DMS 273 treated with DMSO at 0.1 percent for 48 hours (cell line): ENCODE data around the gene CRIM1.

Experiments
- DNase-seq: peaks from one replicate; lab custom pipeline; 2025; lab: John Stamatoyannopoulos, UW

The CRIM1 gene

DNA sequence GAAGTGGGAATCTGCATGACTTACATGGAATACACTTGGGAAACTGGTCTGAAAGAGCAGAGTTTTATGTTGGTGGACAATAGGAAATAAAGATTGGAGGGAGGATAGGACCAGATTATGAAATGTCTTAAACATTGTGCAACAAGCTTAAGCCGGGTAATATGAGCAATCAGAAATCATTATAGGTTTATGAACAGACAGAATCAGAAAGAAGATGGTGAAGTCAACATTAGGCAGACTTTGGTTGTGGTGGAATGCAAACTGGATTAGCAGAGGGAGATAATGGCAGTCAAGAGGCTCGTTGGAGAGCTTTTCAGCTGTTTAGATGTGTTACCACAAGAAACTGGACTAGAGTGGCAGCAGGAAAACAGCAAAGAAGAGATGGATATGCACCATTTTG is 43.5 kb downstream of the CRIM1 start:
- no peak for DNase-seq

DNA sequence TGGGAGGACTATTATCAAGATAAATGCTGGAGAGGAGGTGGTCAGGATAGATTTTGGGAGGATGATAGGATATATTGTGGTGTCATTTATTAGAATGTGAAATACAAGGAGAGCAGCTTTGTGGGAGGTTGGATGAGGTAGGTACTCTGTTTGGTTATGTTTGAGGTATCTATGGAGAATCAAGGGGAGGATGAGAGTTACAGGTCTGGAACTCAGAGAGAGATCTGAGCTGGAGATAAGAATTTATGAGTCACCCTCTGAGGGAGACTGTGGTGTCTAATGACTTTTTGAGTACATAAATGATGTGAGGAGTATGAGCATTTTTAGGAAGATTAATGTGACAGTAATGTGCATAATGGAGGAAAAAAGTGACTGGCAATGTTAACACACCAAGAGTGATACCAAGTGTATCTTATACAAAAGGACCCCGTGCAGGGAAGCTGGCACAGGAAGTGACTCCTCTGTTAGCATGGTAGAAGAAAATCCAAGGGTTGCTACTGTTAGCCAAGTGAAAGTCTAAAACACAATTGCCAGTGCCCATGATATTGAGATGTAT is 48.2 kb downstream of the CRIM1 start:
- DNase-seq = no peak

DNA sequence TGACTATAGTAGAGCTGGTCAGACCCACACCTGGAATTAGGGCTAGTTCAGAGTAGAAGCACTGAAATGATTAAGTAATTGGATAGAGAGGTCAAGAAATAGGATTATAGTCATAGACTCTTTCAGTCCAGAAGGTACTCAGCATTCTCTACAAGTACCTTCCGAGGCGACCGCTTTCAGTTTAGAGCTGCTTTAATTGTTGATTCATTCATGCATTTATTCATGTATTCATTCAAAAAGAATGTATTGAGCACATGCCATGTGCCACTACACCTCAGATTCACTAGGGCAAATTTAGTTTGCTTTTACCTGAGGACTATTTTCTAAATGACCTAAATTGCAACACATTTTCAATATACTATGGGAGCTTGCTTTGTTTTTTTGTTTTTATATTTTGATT is 48.7 kb downstream of the CRIM1 start:
- no peak for DNase-seq

DNA sequence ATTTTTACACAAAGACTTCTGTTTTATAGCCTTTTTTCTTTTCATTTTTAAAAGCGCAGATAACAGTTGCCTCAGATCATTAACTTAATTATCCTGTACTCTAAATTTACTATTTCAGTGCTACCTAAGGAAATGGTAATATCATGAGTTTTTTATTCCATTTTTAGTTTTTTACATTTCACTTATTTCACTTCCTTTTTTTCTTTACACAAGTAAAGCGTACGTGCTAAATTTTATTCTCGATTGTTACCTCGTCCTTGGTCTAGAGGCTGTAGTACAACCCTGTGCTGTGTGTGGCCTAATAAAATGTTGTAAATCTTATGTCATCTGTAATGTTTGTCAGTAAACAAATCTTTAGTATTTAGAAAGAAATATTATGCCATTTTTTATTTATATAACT is 49.2 kb downstream of the CRIM1 start:
- no peak for DNase-seq

DNA sequence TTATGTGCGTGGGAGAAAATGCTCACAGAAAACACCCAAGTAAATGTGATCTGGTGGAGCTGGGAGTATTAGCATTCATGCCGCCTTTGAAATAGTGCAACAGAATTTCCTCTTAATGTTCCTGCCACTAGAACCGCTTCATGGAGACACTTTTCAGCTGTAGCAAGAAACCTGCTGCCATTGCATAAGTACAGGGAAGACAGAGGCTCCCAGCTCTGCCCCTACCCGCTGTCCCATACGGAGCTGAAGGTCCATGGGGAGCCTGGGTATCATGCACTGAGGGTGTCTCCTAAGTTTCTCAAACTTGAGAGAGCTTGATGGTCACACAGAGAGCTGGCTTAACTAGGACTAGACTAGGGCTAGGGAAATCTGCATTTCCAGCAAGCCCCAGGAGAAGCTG is 49.6 kb downstream of the CRIM1 start:
- DNase-seq = no peak

DNA sequence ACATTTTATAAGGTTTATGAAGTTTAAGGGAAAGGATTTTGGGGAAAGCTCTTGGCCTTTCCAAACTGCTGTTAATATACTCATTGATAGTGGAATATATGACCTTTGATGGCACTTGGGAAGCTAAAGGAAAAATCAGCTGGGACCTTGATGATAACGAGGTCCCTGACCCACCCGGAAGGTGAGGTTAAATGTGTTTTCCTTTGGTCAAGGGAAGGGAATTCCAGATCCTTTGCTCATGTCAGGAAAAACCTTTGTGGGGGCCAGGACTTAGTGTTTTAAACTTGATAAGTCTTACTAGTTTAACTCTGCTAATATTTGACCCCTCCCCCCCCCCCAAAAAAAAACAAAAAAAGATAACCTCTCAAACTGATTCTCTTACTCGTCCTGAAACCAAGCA is 50.7 kb downstream of the CRIM1 start:
- DNase-seq = no peak

DNA sequence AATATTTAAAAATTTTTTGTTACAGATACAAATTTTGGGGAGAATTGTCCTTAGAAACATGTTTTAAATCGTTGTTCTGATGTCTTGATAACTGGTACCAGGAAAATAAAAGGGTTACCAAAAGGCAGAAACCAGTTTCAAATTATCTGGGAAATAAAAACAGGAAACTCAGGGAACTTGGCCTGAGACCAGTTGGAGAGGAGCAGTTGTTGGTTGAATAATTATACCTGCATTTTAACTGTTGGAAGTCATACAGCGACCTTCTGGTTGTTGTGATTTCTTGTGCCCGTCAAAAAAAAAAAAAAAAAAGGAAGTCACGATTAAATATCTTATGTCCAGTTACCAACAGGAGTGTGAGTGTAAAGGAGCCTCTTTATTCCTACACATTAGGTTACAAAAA is 51.8 kb downstream of the CRIM1 start:
- no peak for DNase-seq

DNA sequence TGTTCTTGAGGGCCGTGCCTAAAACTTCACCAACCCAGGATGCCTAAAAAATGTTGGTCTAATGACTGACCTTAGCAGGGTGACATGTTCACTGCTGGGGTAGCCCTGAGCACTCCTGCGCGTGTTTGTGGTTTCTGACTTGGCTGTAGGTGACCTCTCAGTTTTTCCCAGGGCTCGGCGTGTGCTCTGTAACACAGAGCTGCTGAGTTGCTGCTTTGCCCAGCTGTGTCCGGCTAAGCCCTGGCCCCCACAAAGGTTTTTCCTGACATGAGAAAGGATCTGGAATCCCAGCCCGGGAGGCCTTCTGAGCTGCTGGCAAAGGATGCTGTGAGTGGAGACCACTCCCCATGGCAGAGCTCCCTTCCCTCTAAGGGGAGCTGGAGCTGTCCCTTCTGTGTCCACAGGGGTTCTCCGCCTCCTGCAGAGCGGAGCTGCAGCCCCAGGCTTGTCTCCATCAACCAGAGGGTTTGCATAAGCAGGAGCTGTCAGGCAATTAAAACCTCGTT is 52.7 kb downstream of the CRIM1 start:
- no peak for DNase-seq

DNA sequence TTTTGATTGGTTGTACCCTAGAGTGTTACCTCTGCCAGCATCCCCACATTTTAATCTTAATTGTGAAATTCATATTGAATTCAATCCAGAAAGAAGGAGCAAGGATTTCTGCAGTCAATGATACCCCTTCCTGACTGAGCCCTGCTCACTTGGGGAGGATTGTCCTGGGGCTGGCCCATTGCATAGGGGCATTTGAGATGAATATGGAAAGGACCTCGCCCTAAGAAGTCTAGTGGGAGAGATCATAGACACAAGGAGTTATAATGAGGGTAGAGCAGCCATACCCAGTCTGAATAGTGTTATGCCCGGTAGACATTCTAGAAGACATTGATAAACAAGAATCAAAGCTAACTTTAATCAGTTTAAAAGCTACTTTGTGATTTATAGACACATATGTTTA is 53.8 kb downstream of the CRIM1 start:
- DNase-seq = no peak

DNA sequence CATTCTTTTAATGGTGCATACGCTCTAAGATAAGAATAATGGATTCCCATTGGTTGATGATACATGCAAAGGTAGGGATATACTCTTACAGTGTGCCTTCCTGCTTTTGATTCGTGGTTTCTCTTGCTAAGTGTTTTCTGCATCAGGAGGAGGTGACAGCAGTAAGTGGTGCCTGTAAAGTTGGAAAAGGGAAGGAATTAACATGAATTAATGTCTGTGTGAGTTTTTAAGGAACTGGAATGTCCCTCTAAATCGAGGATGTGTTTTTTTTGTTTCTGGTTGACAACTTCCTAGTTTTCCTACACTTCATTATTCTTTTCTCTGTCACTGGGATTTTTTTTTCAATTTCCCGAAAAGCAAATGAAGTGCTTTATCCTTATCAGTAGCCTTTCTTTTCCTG is 54.4 kb downstream of the CRIM1 start:
- no peak for DNase-seq

DNA sequence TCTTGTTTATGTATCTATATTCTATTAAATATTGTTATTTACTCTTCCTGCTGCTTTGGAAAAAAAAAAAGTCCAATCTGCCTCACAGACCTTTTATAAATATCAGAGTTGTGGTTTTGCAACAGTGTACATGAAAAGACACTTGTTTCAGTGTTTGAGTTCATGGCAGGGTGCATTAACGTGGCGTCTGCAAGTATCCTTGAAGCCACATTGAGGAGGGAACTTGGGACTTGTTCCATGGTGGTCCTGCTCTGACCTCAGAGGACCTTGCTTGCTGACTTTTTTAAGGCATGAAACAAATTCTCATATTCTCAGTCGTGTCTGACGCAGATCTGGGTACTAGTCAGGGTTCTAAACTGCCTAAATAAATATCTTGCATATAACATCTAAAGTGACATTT is 55.1 kb downstream of the CRIM1 start:
- no peak for DNase-seq

DNA sequence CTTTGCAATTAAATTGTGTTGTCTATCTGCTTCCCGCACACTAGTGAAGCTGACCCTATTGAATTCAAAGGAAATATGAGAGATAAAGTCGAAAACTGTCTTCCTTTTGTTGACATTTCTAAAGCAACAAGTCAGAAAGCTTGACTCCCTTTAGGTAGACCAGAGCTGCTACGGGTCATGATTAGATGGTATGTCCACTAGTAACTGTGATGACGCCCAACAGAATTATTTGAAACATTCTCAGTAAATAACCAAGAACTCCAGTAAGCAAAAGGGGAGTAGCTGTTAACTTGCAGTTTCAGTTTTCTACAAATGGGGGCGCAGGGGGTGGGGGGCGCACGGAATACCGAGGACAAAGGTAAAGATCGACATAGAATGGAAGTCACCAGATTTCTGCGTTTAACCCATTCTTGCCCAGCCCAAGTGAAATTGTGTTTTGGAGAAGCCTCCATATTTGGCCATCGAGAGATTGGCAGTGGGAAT is 56.4 kb downstream of the CRIM1 start:
- no peak for DNase-seq

DNA sequence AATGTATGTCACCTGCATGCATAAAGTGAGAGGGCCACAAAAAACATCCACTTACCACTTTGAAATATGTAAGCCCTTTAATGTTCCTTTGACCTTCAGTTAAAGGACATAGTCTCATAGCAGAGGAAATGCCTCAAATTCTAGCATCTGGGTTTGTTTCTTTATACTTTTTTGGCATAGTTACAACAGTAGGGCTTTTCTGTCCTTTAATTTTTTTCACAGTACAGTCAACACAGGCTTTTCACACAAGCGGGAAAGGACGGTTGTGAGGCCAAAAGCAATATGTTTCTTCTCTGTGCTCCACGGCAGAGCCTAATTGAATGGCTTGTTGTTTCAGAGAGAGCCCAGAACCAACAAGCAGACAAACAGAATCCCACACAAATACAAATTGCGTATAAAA is 57.6 kb downstream of the CRIM1 start:
- no peak for DNase-seq

DNA sequence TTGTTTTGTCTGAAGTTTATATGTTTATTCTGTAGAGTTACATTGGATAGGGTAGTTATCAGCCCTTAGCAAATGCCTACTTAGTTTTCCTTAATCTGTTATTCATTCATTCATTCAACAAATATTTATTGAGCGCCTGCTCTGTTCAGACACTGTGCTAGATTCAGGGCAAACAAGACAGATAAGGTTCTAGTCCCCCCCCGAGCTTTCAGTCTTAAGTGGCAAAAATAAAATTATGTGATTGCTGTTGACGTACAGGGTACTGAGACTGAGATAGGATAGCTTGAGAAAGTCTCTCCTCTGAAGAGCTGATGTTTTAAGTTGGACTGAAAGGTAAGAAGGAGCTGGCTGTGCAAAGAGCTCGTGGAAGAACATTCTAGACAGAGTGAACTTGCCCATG is 58.7 kb downstream of the CRIM1 start:
- DNase-seq = no peak

DNA sequence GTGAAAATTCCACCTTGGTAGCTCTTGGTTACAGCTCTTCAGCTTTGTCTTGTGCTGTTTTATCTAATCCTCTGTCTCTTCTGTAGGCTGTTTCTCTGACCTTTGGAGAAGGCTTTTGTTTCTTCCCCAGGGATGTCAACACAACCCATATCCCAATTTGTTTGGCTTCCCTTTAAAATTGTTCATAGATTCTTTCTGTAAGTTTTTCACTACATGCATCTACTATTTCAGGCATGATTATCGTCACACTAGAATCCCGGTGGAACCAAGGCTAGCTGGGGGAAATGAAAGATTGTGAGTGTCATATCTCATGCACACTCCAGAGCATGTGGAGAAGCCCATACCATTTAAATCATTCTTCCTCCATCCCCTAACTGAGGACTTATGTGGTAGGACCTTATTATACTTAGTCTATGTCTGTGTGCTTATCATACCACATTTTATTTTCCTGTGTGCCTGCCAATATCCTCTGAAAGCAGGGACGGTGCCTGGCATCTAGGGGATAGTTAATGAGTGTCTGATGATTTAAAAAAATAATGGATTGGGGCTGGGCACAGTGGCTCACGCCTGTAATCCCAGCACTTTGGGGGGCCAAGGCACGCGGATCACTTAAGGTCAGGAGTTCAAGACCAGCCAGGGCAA is 59.9 kb downstream of the CRIM1 start:
- no peak for DNase-seq

DNA sequence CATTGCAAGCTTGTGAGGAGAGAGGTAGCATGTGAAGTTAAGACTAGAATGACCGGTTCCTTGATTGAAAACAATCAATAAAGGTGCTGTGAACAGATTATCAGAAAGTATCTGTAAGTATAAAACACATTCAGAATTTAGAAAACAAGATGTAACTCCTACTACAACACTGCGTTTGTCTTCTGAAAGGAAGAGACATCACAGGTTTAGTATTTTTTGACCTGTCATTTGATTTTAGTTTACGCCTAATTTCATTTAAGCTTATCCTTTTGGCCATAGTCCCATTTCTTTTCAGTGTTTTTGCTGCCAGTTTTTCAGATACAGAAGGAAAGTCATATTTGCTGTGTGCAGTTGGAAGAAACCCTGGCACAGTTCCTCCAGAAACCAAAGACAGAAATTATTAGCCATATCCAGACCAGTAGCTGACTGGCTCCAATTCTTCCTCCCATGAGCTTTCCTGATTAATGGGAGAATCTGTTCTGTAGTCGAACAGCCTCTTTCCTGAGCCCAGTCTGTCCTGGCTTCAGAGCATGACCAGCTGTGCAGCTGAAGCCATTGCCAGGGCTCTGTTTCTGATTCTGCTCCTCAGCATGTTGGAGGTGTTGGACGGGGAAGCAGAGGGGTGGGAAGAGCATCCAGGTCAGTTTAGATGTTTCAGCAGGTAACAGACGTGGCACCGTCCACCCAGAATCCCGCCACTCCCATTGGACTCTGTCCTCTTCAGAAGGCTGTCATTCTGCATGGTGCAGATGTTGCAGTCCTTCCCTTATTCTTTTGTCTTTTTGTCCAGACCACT is 61.0 kb downstream of the CRIM1 start:
- DNase-seq = no peak

DNA sequence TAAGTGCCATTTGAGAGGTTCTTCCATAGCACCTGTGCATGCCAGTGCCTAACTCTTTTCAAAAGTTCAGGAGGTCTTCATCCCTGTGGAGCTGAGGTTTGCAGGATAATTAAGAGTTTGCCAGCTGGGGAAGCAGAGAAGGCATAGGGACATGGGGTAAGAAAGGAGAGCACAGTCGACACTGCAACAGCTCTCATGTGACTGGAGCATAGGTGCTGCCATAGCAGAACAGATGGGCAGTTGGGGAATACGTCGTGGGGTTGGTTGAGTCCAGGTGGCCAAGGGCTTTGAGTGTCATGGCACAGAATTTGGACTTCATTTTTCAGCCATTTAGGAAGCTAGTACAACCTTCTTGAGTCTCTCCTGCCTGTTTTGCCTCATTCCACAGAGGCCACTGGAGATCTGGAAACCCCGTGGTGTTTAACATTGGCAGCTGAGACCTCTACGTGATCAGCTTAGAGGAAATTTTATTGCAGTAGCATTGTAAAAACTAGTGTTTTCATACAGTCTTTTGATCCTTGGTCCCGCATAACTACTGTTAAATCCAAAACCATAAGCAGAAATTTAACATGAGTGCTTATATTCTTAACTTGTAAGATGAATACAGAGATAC is 65.1 kb downstream of the CRIM1 start:
- no peak for DNase-seq

DNA sequence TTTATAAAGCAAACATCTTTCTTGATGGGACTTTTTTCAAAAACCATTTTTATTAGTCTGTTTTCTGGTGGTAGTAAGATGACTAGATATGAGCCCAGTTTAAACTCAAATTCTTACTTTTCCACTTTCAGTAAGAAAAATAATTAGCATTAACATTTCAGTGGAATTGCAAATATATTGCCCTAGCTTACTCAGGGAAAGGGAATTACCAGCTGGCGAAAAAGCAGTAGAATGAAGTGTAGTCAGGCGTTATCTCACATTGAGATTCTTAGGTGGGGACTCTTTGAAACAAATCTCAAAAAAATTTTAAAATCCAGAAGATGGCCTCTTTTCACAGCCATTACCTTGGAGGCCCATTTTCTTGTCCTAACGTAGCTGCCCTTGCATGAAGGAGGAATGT is 65.8 kb downstream of the CRIM1 start:
- DNase-seq = no peak

DNA sequence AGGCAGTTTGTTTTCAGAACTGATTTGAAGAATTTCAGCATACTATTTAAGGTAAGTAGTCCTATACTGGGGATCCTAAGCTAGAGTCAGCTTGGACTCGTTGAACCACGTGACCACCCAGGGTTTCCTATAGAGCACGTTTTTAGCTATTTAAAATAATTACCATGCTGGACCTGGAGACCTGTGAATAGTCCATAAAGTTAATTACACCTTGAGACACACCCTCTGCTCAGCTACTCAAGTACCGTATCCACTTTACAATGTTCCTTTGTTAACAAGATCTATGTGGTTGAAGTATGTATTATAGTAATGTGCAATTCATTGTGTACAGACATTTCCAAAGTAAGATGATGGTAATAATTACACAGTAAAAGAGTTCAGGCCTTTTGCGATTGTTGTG is 67.6 kb downstream of the CRIM1 start:
- no peak for DNase-seq

DNA sequence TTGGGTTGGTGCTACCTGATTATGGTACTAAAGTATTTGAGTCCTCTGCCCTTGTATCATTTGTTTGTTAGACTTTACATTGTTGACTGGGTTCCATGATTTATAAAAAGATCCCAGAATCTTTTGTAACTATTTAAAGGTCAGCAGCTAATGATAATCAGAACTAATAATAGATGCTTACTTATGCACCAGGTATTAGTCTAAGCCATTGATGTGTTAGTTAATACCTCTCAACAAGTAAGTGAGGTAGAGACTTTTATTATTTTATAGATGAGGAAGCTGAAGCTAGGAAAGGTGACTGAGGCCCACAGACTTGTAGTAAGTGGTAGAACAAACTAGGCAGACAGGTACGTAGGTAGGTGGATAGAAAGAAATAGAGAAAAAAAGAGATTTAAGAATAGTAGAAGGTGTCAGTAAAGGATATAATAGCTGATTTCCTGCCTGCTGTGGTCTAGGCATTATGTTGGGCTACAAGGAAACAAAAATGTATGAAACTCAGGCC is 68.1 kb downstream of the CRIM1 start:
- DNase-seq = no peak

DNA sequence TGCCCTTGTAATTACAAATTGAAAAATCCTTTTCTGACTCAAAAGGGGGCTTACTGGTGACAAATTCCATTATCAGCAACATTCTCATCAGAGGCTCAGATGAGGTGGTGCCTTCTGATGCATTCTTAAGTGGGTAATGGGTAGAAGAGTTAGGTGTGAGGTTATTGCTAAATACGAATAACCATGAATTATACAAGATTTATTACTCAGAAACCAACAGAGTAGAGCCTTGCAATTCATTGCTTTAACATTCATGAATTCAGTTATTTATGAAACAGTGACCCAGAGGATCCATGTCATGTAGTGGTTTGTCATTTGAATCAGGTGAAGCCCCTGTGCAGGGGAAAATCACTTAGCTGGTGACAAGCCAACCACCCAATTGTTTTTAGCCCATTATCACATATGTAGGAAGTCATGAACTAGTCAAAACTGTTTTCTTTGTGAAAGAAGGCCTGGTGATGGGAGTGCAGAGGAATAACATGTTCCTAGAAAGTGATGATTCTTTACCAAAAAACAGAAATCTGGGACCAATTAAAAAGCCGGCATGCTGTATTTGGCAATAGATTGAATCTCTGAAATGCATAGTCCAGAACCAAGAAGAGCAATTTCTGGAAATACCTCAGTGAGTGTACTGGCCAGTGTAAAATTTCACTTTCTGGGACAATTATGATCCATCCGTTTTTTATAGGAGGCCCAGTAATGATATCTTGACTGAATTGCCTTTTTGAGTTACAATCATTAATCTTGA is 70.2 kb downstream of the CRIM1 start:
- no peak for DNase-seq

DNA sequence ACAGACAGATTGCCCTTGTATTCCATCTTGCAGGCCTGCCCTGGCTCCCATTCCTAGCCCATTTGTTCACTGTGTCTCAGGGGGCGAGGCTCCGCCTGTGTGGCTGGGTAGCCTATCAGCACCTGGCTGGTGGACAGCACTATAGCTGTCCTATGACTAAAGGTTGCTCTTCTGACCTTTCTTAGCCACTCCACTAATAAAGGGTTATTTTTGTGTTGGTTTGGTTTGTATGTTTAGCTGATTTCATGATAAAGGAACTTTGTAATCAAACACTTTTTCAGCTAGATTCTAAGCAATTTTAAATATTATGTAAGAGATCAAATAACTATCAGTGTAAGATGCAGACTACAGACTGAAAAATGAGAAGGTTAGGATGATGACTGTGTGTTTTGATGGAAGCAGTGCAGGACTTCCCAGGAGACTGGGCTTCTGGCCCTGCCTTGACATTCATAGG is 72.2 kb downstream of the CRIM1 start:
- no peak for DNase-seq
